ENCODE data around the gene DSPP.

DSPP gene

GRCh38 chr4:87631668-87632067, 23.3 kb downstream of the DSPP start:
- DNase-seq (ENCODE audit: low read depth): no peak

DNA sequence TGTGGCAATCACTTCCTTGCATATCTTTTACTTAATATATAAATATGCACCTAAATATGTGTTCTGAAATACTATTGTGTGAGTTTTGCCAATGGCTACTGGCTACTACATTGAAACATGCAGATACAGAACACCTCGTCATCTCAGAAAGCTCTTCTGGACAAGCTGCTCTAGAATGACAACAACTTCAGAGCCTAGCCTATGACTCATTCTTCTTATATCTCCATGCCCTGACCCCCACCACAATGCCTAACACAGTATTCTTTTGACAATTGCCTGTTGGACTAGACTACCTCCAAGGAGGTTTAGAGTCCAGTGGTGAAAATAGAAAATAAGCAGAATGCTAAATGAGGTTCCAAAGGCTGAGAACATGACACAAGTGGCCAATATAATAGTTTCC, 24.1 kb downstream of the DSPP start:
- no peak for DNase-seq (ENCODE audit: low read depth)

- DNase-seq (ENCODE audit: low read depth): peak; percentile 2
Observed at GRCh38 chr4:87633243-87633642, 24.9 kb downstream of the DSPP start.

- no peak for DNase-seq (ENCODE audit: low read depth)
Observed at GRCh38 chr4:87644286-87644685, 36.0 kb downstream of the DSPP start.

GRCh38 chr4:87649980-87650379, 41.7 kb downstream of the DSPP start, which contains the start of gene DMP1:
DMP1 (plus strand) TSS chr4:87650280; CDS start chr4:87656493, 6,213 bp downstream.
- no peak for DNase-seq (ENCODE audit: low read depth)

DNA sequence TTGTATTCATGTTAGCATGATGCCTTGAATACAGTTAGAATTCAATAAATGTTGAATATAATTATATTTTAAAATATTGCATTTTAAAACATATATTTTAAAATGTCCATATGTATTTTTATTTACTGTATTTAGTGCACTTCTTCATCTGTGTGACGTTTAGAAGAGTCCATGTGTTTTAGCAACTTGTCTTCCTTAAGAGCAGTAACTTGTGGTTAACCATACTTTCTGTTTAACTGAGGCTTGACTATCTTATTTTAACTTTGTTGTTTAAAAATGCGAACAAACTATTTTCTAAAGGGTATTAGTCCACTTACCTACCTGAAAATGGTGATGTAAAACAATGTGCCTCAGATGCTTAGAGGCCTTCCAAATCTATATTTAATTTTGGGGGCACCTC, 42.6 kb downstream of the DSPP start:
- DNase-seq (ENCODE audit: low read depth): no peak

DNA sequence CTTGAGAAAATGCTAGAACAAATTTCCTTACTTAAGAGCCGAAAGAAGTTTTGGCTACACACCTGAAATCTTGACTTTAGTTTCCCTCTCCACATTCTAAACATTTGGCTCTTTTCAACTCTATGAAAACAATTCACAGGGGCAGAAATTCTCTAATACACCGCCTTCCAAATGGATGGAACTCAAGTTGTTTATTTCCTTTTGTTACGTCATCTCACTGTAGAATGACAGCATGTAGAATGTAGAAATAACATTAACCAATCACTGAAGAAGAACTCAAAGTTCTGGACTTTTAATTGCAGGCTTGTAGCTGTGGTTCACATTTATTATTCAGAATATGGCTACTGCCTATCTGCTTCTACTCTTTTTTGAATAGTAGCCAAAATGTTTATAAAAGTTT, 43.6 kb downstream of the DSPP start:
- DNase-seq (ENCODE audit: low read depth): no peak

GRCh38 chr4:87654487-87655044, 46.2 kb downstream of the DSPP start:
- no peak for DNase-seq (ENCODE audit: low read depth)

GRCh38 chr4:87657525-87657924, 49.2 kb downstream of the DSPP start:
- no peak for DNase-seq (ENCODE audit: low read depth)

- DNase-seq (ENCODE audit: low read depth): no peak
Observed at GRCh38 chr4:87659247-87659931, 51.1 kb downstream of the DSPP start.

GRCh38 chr4:87662871-87663270, 54.5 kb downstream of the DSPP start:
- DNase-seq (ENCODE audit: low read depth): no peak
